Upper lobe of left lung (tissue), 4 donors: ENCODE data around the gene ADAP1.

Source experiments
- CTCF ChIP-seq, 6 experiments: fragments of 450-650 bp in 4 of 6; fragments of 200-600 bp in 2 of 6; sonication (generic) in 2 of 6; IDR thresholded peaks; one replicate each; pipeline ENCODE4 v1.5.1; 2016 to 2019; ENCODE audit warnings: antibody characterized with exemption in 6 of 6
- EP300 ChIP-seq, 4 donors: sonication (generic); formaldehyde crosslinking; IDR thresholded peaks; one replicate each; pipeline ENCODE4 v1.5.1; 2017; ENCODE audit warnings: antibody characterized with exemption in 4 of 4, control low read depth in 2 of 4
- POLR2AphosphoS5 ChIP-seq, 2 donors: sonication (generic); formaldehyde crosslinking; IDR thresholded peaks; one replicate each; pipeline ENCODE4 v1.5.1; 2017; ENCODE audit warnings: antibody characterized with exemption in 2 of 2

GRCh38 chr7:865921-866320 is 88.6 kb downstream of the ADAP1 start:
- TF ChIP-seq CTCF (IDR thresholded peaks at IDR 0.05) (no peak), POLR2AphosphoS5 (IDR thresholded peaks at IDR 0.05) (no peak), EP300 (IDR thresholded peaks at IDR 0.05) (no peak)
